Measurements from ENCODE around the gene RTP2.

The RTP2 gene

DNA sequence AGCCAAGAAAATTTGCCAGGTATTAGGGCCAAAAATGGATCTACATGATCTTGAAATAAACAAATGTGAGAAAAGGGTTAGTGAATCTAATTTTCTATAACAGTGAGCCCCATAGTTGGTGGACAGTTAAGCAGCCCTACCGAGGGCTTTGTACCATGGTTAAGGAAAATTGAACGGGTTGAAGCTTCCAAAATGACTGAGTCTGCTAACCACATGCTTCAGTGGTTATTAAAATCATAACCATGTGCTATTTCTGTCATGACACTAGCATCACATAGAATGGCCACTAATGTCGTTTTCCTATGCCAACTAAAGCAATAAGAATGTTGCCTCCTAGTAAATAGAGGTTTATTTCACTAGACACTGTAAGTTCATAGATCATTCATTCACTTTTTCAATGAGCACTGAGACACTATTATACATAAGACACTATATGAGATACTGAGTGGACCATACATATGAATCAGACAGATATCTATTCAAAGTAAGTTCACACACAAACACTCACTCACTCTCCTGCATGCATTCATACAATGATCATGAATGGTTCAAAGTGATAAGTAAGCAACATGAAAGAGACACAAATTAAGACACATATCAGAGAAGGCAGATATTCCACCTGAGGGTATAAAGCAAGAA, 36.5 kb downstream of the RTP2 start:
- no peak for DNase-seq

- DNase-seq: no peak
Observed at GRCh38 chr3:187665010-187665409, 37.3 kb downstream of the RTP2 start.

DNA sequence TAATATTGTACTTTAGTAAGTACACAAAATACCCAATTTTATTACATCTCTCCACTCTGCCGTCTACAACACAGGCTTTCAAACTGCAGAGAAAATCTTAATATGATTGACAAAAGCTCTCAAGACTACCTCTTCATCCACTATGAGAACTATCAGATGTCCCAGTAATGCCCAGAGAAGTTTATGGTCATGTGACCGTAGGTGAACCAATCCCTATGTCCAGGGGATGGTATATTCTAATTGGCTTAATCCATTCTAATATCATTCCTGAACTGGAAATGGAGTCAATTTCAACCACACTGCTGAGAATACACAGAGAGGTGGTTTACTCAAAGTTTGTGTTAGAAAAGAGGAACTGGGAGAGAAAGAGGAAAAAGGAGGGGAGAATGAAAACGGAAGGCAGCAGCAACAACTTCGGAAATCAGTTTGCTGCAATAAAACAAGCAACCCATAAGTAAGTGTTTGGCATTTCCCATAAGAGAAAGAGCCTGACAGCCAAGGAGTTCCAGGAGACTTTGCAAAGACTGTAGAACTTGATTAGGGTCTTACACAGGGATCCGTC, 39.4 kb downstream of the RTP2 start:
- DNase-seq: no peak

- DNase-seq: no peak
Observed at GRCh38 chr3:187661267-187661666, 41.1 kb downstream of the RTP2 start.

- no peak for DNase-seq
Observed at GRCh38 chr3:187651282-187651681, 51.1 kb downstream of the RTP2 start.

Measured in bone marrow (tissue), 2 donors.